ENCODE measurements around the gene FCRL6.

The FCRL6 gene

GRCh38 chr1:159815926-159816325, 13.8 kb downstream of the FCRL6 start:
- peaks cover 0 to 49% (median 0%) of the 10 kb centered on the region in 11 experiments; a peak in 4 of 22 replicates for H4K20me1 ChIP-seq
- H3K4me1 ChIP-seq = peaks cover 0 to 13% (median 0%) of the 10 kb centered on the region in 10 experiments; a peak in 5 of 20 replicates
- H3K9ac ChIP-seq = no peak overlapping the region
- H3K4me3 ChIP-seq = no peak overlapping the region
- H3K36me3 ChIP-seq = peaks cover 0 to 16% (median 0%) of the 10 kb centered on the region in 11 experiments; a peak in 3 of 22 replicates
- no peak for TF ChIP-seq Cebpa-rat (IDR thresholded peaks at IDR 0.05)
- H3K4me2 ChIP-seq = no peak overlapping the region; a peak in 1 of 22 replicates
- no peaks in the 10 kb centered on the region for H3K9me3 ChIP-seq (replicated peaks in 1 of 11)
- H3K27ac ChIP-seq = no peak overlapping the region
- no peaks in the 10 kb centered on the region for H3K27me3 ChIP-seq

- Histone ChIP-seq H3K4me2 (no peak overlapping the region), H3K9ac (no peak overlapping the region), H3K9me3 (replicated peaks in 1 of 11) (no peaks in the 10 kb centered on the region), H4K20me1 (peaks cover 0 to 36% (median 0%) of the 10 kb centered on the region in 11 experiments; a peak in 3 of 22 replicates), H3K27ac (no peak overlapping the region), H3K4me1 (peaks cover 0 to 29% (median 0%) of the 10 kb centered on the region in 10 experiments; a peak in 6 of 20 replicates), H3K36me3 (peaks cover 0 to 16% (median 0%) of the 10 kb centered on the region in 11 experiments; a peak in 3 of 22 replicates), H3K4me3 (no peak overlapping the region), H3K27me3 (no peaks in the 10 kb centered on the region)
- TF ChIP-seq Cebpa-rat (IDR thresholded peaks at IDR 0.05) = no peak
These were observed 15.3 kb downstream of the FCRL6 start for GRCh38 chr1:159817276-159818041.

- H4K20me1 ChIP-seq = peaks cover 0 to 7% (median 0%) of the 10 kb centered on the region in 11 experiments; a peak in 2 of 22 replicates
- peaks cover 0 to 11% (median 0%) of the 10 kb centered on the region in 11 experiments; a peak in 2 of 22 replicates for H3K36me3 ChIP-seq
- no peak overlapping the region for H3K27ac ChIP-seq
- no peaks in the 10 kb centered on the region for H3K27me3 ChIP-seq
- peaks cover 3 to 57% (median 11%) of the 10 kb centered on the region in 10 experiments; a peak in 17 of 20 replicates for H3K4me1 ChIP-seq
- H3K4me2 ChIP-seq = peak overlapping the region in 2 of 11 experiments; percentile 94 to 98; a peak in 4 of 22 replicates
- no peak overlapping the region for H3K9ac ChIP-seq
- no peak for TF ChIP-seq Cebpa-rat (IDR thresholded peaks at IDR 0.05)
- no peak overlapping the region for H3K4me3 ChIP-seq
- H3K9me3 ChIP-seq (replicated peaks in 1 of 11) = no peaks in the 10 kb centered on the region
These were observed 19.2 kb downstream of the FCRL6 start for GRCh38 chr1:159821171-159821867.

- no peaks in the 10 kb centered on the region for H3K27me3 ChIP-seq
- H3K27ac ChIP-seq = no peak overlapping the region
- H3K4me1 ChIP-seq = peaks cover 5 to 75% (median 29%) of the 10 kb centered on the region in 10 experiments; a peak in 18 of 20 replicates
- no peak for TF ChIP-seq Cebpa-rat (IDR thresholded peaks at IDR 0.05)
- peak overlapping the region in 1 of 10 experiments; percentile 65; a peak in 2 of 20 replicates for H3K4me3 ChIP-seq
- H4K20me1 ChIP-seq = peaks cover 0 to 7% (median 0%) of the 10 kb centered on the region in 11 experiments; a peak in 1 of 22 replicates
- no peaks in the 10 kb centered on the region for H3K9me3 ChIP-seq (replicated peaks in 1 of 11)
- H3K36me3 ChIP-seq = peaks cover 0 to 12% (median 0%) of the 10 kb centered on the region in 11 experiments; a peak in 2 of 22 replicates
- H3K4me2 ChIP-seq = peak overlapping the region in 3 of 11 experiments; percentile 80 to 98 (median 94); a peak in 6 of 22 replicates
- no peak overlapping the region for H3K9ac ChIP-seq
These were observed 21.2 kb downstream of the FCRL6 start for GRCh38 chr1:159823406-159823805.

- H3K27ac ChIP-seq = peak overlapping the region in 4 of 11 experiments; percentile 17 to 78 (median 46); a peak in 7 of 22 replicates
- peak overlapping the region in 2 of 11 experiments; percentile 60 to 63; a peak in 4 of 22 replicates for H3K9ac ChIP-seq
- peaks cover 0 to 21% (median 0%) of the 10 kb centered on the region in 11 experiments; a peak in 4 of 22 replicates for H3K36me3 ChIP-seq
- H3K27me3 ChIP-seq = no peaks in the 10 kb centered on the region
- peaks cover 5 to 96% (median 42%) of the 10 kb centered on the region in 10 experiments; a peak in 18 of 20 replicates for H3K4me1 ChIP-seq
- no peak for TF ChIP-seq Cebpa-rat (IDR thresholded peaks at IDR 0.05)
- H3K4me3 ChIP-seq = peak overlapping the region in 3 of 10 experiments; percentile 57 to 71 (median 65); a peak in 6 of 20 replicates
- H3K9me3 ChIP-seq (replicated peaks in 1 of 11) = no peaks in the 10 kb centered on the region
- H3K4me2 ChIP-seq = peak overlapping the region in 9 of 11 experiments; percentile 8 to 98 (median 60); a peak in 17 of 22 replicates
- H4K20me1 ChIP-seq = peaks cover 0 to 14% (median 0%) of the 10 kb centered on the region in 11 experiments; a peak in 2 of 22 replicates
These were observed 23.4 kb downstream of the FCRL6 start for GRCh38 chr1:159825564-159825963.

GRCh38 chr1:159826441-159827101, 24.4 kb downstream of the FCRL6 start, which contains the start of gene SLAMF8:
Gene SLAMF8, plus strand, starts transcription at chr1:159826873. Its CDS starts 26 bp downstream, at chr1:159826899.
- H3K4me1 ChIP-seq = peaks cover 5 to 97% (median 42%) of the 10 kb centered on the region in 10 experiments; a peak in 18 of 20 replicates
- no peaks in the 10 kb centered on the region for H3K9me3 ChIP-seq (replicated peaks in 1 of 11)
- no peaks in the 10 kb centered on the region for H3K27me3 ChIP-seq
- no peak for TF ChIP-seq Cebpa-rat (IDR thresholded peaks at IDR 0.05)
- H3K27ac ChIP-seq = peak within 1 kb of the TSS in 9 of 11 experiments; percentile 7 to 78 (median 47); a peak in 13 of 22 replicates
- peak within 1 kb of the TSS in 10 of 11 experiments; percentile 8 to 98 (median 54); a peak in 18 of 22 replicates for H3K4me2 ChIP-seq
- peak within 1 kb of the TSS in 4 of 10 experiments; percentile 26 to 71 (median 61); a peak in 7 of 20 replicates for H3K4me3 ChIP-seq
- H3K9ac ChIP-seq = peak within 1 kb of the TSS in 4 of 11 experiments; percentile 21 to 77 (median 65); a peak in 6 of 22 replicates
- peaks cover 0 to 23% (median 0%) of the 10 kb centered on the region in 11 experiments; a peak in 4 of 22 replicates for H4K20me1 ChIP-seq
- peaks cover 0 to 31% (median 0%) of the 10 kb centered on the region in 11 experiments; a peak in 4 of 22 replicates for H3K36me3 ChIP-seq

GRCh38 chr1:159827102-159827490, 24.9 kb downstream of the FCRL6 start:
- peak overlapping the region in 9 of 11 experiments; percentile 8 to 98 (median 60); a peak in 15 of 22 replicates for H3K4me2 ChIP-seq
- peak overlapping the region in 4 of 11 experiments; percentile 21 to 77 (median 65); a peak in 6 of 22 replicates for H3K9ac ChIP-seq
- H3K27ac ChIP-seq = peak overlapping the region in 9 of 11 experiments; percentile 7 to 78 (median 47); a peak in 13 of 22 replicates
- TF ChIP-seq Cebpa-rat (IDR thresholded peaks at IDR 0.05) = no peak
- H3K4me1 ChIP-seq = peaks cover 5 to 97% (median 42%) of the 10 kb centered on the region in 10 experiments; a peak in 18 of 20 replicates
- H4K20me1 ChIP-seq = peaks cover 0 to 28% (median 0%) of the 10 kb centered on the region in 11 experiments; a peak in 4 of 22 replicates
- H3K27me3 ChIP-seq = no peaks in the 10 kb centered on the region
- H3K4me3 ChIP-seq = peak overlapping the region in 4 of 10 experiments; percentile 26 to 71 (median 61); a peak in 7 of 20 replicates
- H3K36me3 ChIP-seq = peaks cover 0 to 31% (median 0%) of the 10 kb centered on the region in 11 experiments; a peak in 4 of 22 replicates
- no peaks in the 10 kb centered on the region for H3K9me3 ChIP-seq (replicated peaks in 1 of 11)
